Liver (tissue), 9 donors: ENCODE measurements around the gene ZDHHC9. TPM values are rescaled to one million over a fixed set of nuclear protein-coding genes. Genes with fewer than 3 reads are reported as not detected.

ENCODE experiments used
- DNase-seq: peaks from one replicate; pipeline ENCODE4 v3.0.0-alpha.2; 2017; ENCODE audit warnings: low spot score
- H3K27ac ChIP-seq, 2 donors: one replicate each; pipeline ENCODE4 v1.7.0; 2013; ENCODE audit warnings: inconsistent platforms in 2 of 2, low read length in 2 of 2, control low read depth in 1 of 2, low read depth in 1 of 2, mild to moderate bottlenecking in 1 of 2
- H3K27me3 ChIP-seq, 4 donors: one replicate each; pipeline versions ENCODE4 v1.6.1 to v1.7.0; 2013; ENCODE audit warnings: low read length in 3 of 4, inconsistent platforms in 1 of 4, mild to moderate bottlenecking in 1 of 4, moderate library complexity in 1 of 4; ENCODE audit not compliant: control insufficient read depth in 4 of 4, insufficient read depth in 4 of 4
- H3K36me3 ChIP-seq, 4 donors: one replicate each; pipeline versions ENCODE4 v1.6.1 to v1.7.0; 2013; ENCODE audit warnings: low read length in 3 of 4, mild to moderate bottlenecking in 3 of 4, low read depth in 1 of 4, moderate library complexity in 1 of 4; ENCODE audit not compliant: control insufficient read depth in 4 of 4, insufficient read depth in 3 of 4
- H3K4me1 ChIP-seq, 4 donors: one replicate each; pipeline versions ENCODE4 v1.6.1 to v1.7.0; 2013; ENCODE audit warnings: low read length in 3 of 4, mild to moderate bottlenecking in 3 of 4, moderate library complexity in 1 of 4; ENCODE audit not compliant: control insufficient read depth in 4 of 4, insufficient read depth in 4 of 4
- H3K4me3 ChIP-seq, 3 donors: one replicate each; pipeline versions ENCODE4 v1.6.1 to v1.7.0; 2013; ENCODE audit warnings: low read length in 3 of 3, control low read depth in 1 of 3, low read depth in 1 of 3, mild to moderate bottlenecking in 1 of 3
- H3K9ac ChIP-seq, 2 donors: one replicate each; pipeline ENCODE4 v1.7.0; 2013; ENCODE audit warnings: low read length in 2 of 2, mild to moderate bottlenecking in 2 of 2, moderate library complexity in 2 of 2, control low read depth in 1 of 2, low read depth in 1 of 2
- H3K9me3 ChIP-seq, 4 donors: one replicate each; pipeline versions ENCODE4 v1.6.1 to v1.7.0; 2013; ENCODE audit warnings: low read length in 3 of 4; ENCODE audit not compliant: control insufficient read depth in 4 of 4
- EGR1 ChIP-seq, 2 donors: IDR thresholded peaks; 2 replicates each; pipeline ENCODE4 v1.6.1; 2016 to 2018; ENCODE audit warnings: antibody characterized with exemption in 2 of 2, low read depth in 2 of 2
- FOXA2 ChIP-seq: IDR thresholded peaks from 2 replicates; pipeline ENCODE4 v1.6.1; 2016; ENCODE audit warnings: antibody characterized with exemption
- GABPA ChIP-seq, 2 donors: IDR thresholded peaks in 1 of 2; conservative IDR thresholded peaks in 1 of 2; 2 replicates each; pipeline ENCODE4 v1.6.1; 2016; ENCODE audit warnings: antibody characterized with exemption in 2 of 2, mild to moderate bottlenecking in 1 of 2, moderate library complexity in 1 of 2
- HNF4A ChIP-seq, 2 donors: conservative IDR thresholded peaks; 2 replicates each; pipeline ENCODE4 v1.6.1; 2016; ENCODE audit warnings: antibody characterized with exemption in 2 of 2, mild to moderate bottlenecking in 2 of 2
- HNF4G ChIP-seq: IDR thresholded peaks from 2 replicates; pipeline ENCODE4 v1.6.1; 2016; ENCODE audit warnings: antibody characterized with exemption
- JUND ChIP-seq, 2 donors: IDR thresholded peaks; 2 replicates each; pipeline ENCODE4 v1.6.1; 2016; ENCODE audit warnings: antibody characterized with exemption in 2 of 2
- MAX ChIP-seq: IDR thresholded peaks from 2 replicates; pipeline ENCODE4 v1.6.1; 2016; ENCODE audit warnings: antibody characterized with exemption
- NR2F2 ChIP-seq: IDR thresholded peaks from 2 replicates; pipeline ENCODE4 v1.6.1; 2016; ENCODE audit warnings: antibody characterized with exemption
- RAD21 ChIP-seq, 2 donors: IDR thresholded peaks; 2 replicates each; pipeline ENCODE4 v1.6.1; 2016; ENCODE audit warnings: antibody characterized with exemption in 2 of 2, mild to moderate bottlenecking in 2 of 2
- REST ChIP-seq: IDR thresholded peaks from 2 replicates; pipeline ENCODE4 v1.6.1; 2016; ENCODE audit warnings: antibody characterized with exemption, mild to moderate bottlenecking
- RXRA ChIP-seq, 2 donors: IDR thresholded peaks; 2 replicates each; pipeline ENCODE4 v1.6.1; 2017 to 2018; ENCODE audit warnings: antibody characterized with exemption in 2 of 2, mild to moderate bottlenecking in 1 of 2
- TAF1 ChIP-seq: conservative IDR thresholded peaks from 2 replicates; pipeline ENCODE4 v1.6.1; 2016; ENCODE audit warnings: antibody characterized with exemption, mild to moderate bottlenecking
- YY1 ChIP-seq: IDR thresholded peaks from 2 replicates; pipeline ENCODE4 v1.6.1; 2016; ENCODE audit warnings: antibody characterized with exemption, mild to moderate bottlenecking
- WGBS: extraction: QIAGEN DNeasy Blood & Tissue Kit; methylation state at CpG from one replicate; pipeline ENCODE4 v1.1.7; 2013; 5-methylcytosine and 5-hydroxymethylcytosine counted together
- polyA plus RNA-seq, 2 donors: library from polyadenylated mRNA; stranded (reverse) in 1 of 2; unstranded in 1 of 2; fragments of 200-250 nt in 1 of 2; fragments of >200 nt in 1 of 2; fragmentation: Nextera tagmentation in 1 of 2; extraction: Ambion mirVana in 1 of 2; gene quantifications; one replicate each; pipeline versions ENCODE4 v1.2.1 to v1.2.3, GENCODE V29; 2013 to 2015
- total RNA-seq, 2 donors: library from RNA; depleted of rRNA; stranded (reverse); fragments of >200 nt; gene quantifications; one replicate each; pipeline ENCODE4 v1.2.3, GENCODE V29; 2014
- TF ChIP-seq, protein P1 (sequence below): IDR thresholded peaks from 2 replicates; pipeline ENCODE4 v1.6.1; 2016; ENCODE audit warnings: antibody characterized with exemption
- donor health status: healthy.
- donor health status: healthy.
- donor health status: healthy.
- donor health status: healthy.
- donor health status: healthy.

ZDHHC9 gene
- total and polyA plus RNA-seq, 4 donors, result 10.2 to 26.8 (median 24.3) TPM

DNA sequence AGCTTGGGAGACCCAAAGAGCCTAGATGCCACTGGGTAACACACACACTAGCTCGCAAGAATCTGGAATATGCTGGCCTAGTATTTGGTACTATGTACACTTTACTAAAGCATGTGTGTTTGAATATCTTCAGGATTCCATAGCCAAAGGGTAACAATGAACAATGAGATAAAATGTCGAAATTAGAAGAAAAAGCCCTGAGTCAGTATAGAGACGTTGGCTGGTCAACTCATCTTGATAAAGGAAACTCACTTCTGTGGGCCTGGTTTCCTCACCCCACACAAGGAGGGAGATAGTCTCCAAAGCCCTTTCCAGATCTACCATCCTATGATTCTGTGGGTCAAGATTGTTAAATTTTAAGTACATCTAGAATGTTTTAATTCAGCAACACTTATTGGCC lies 6.9 kb downstream of the ZDHHC9 start:
- WGBS, result 89% methylated on average over 3 of the region's 3 CpGs
- Histone ChIP-seq H3K4me1 (peaks cover 0 to 14% (median 3%) of the 10 kb centered on the region in 4 donors), H3K27ac (no peak overlapping the region), H3K4me3 (no peak overlapping the region), H3K27me3 (no peaks in the 10 kb centered on the region), H3K9ac (no peak overlapping the region), H3K36me3 (peaks cover 0 to 5% (median 2%) of the 10 kb centered on the region in 4 donors), H3K9me3 (no peaks in the 10 kb centered on the region)
- TF ChIP-seq GABPA (IDR thresholded peaks at IDR 0.05 in 1 of 2, conservative IDR thresholded peaks at IDR 0.05 in 1 of 2), result no peak
- TF ChIP-seq HNF4A (conservative IDR thresholded peaks at IDR 0.05), result no peak
- TF ChIP-seq REST, result no peak
- TF ChIP-seq NR2F2, result no peak
- TF ChIP-seq, protein P1, sequence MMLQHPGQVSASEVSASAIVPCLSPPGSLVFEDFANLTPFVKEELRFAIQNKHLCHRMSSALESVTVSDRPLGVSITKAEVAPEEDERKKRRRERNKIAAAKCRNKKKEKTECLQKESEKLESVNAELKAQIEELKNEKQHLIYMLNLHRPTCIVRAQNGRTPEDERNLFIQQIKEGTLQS, result no peak
- TF ChIP-seq FOXA2, result no peak
- TF ChIP-seq HNF4G, result no peak
- TF ChIP-seq RXRA (IDR thresholded peaks at IDR 0.05), result no peak
- TF ChIP-seq JUND (IDR thresholded peaks at IDR 0.05), result no peak
- TF ChIP-seq YY1, result no peak
- no peak for TF ChIP-seq RAD21 (IDR thresholded peaks at IDR 0.05)
- TF ChIP-seq MAX, result no peak
- no peak for DNase-seq

GRCh38 chrX:129833153-129833990 lies 10.3 kb downstream of the ZDHHC9 start:
- Histone ChIP-seq H3K27ac (no peak overlapping the region), H3K36me3 (peaks cover 0 to 9% (median 3%) of the 10 kb centered on the region in 4 donors), H3K4me1 (no peaks in the 10 kb centered on the region), H3K27me3 (no peaks in the 10 kb centered on the region), H3K9ac (no peak overlapping the region), H3K9me3 (no peaks in the 10 kb centered on the region), H3K4me3 (no peak overlapping the region)
- TF ChIP-seq GABPA (IDR thresholded peaks at IDR 0.05 in 1 of 2, conservative IDR thresholded peaks at IDR 0.05 in 1 of 2), result no peak
- TF ChIP-seq FOXA2, result no peak
- no peak for TF ChIP-seq EGR1 (IDR thresholded peaks at IDR 0.05; ENCODE audit: low read depth in 2 of 2)
- TF ChIP-seq TAF1, result no peak
- TF ChIP-seq NR2F2, result no peak
- no peak for TF ChIP-seq RAD21 (IDR thresholded peaks at IDR 0.05)
- no peak for TF ChIP-seq YY1
- 93% methylated on average over 5 of the region's 5 CpGs for WGBS
- no peak for DNase-seq
